Measurements from ENCODE around the gene KCTD2. TPM values are rescaled to one million over a fixed set of nuclear protein-coding genes. Genes with fewer than 3 reads are reported as not detected.
A peak's percentile ranks its signal among the peaks of the same experiment; 100 is the strongest.

KCTD2 gene
- total RNA-seq, 2 donors from 2014 or later: 24.4 to 104 TPM

GRCh38 chr17:75108193-75108592 is 61.2 kb downstream of the KCTD2 start:
- TF ChIP-seq POLR2A (IDR thresholded peaks at IDR 0.05): no peak
- TF ChIP-seq POLR2AphosphoS5 (IDR thresholded peaks at IDR 0.05): no peak
- TF ChIP-seq CTCF (IDR thresholded peaks at IDR 0.05): no peak
- DNase-seq (ENCODE audit: low spot score): no peak
- intact Hi-C loops (cut with DNase I): loop anchor here (5.0 kb wide), 1 partner anchor 146 kb away; no protein-coding TSS in a partner anchor
- no peaks in the 10 kb centered on the region for H3K36me3 ChIP-seq
- 92% methylated on average over 2 of the region's 2 CpGs for WGBS
- no peaks in the 10 kb centered on the region for H3K4me1 ChIP-seq (replicated peaks)
- H3K27me3 ChIP-seq (replicated peaks; ENCODE audit: insufficient read depth): no peaks in the 10 kb centered on the region
- no peak overlapping the region for H3K27ac ChIP-seq
- no peak overlapping the region for H3K4me3 ChIP-seq
- no peaks in the 10 kb centered on the region for H3K9me3 ChIP-seq

GRCh38 chr17:75109046-75109406 is 62.0 kb downstream of the KCTD2 start:
- Histone ChIP-seq H3K27me3 (replicated peaks; ENCODE audit: insufficient read depth) (no peaks in the 10 kb centered on the region), H3K36me3 (no peaks in the 10 kb centered on the region), H3K4me1 (replicated peaks) (no peaks in the 10 kb centered on the region), H3K9me3 (no peaks in the 10 kb centered on the region), H3K4me3 (peak overlapping the region; percentile 60 to 69), H3K27ac (no peak overlapping the region)
- no peak for TF ChIP-seq POLR2AphosphoS5 (IDR thresholded peaks at IDR 0.05)
- no peak for TF ChIP-seq CTCF (IDR thresholded peaks at IDR 0.05)
- TF ChIP-seq POLR2A (IDR thresholded peaks at IDR 0.05): no peak
- no peak for DNase-seq (ENCODE audit: low spot score)
- WGBS: 10% methylated on average over 22 of the region's 22 CpGs
- intact Hi-C loops (cut with DNase I): loop anchor here (5.0 kb wide), 1 partner anchor 147 kb away; no protein-coding TSS in a partner anchor

GRCh38 chr17:75109407-75110233 is 62.6 kb downstream of the KCTD2 start, which contains the start of gene ARMC7:
TSS of gene ARMC7 (plus strand) at chr17:75109969. CDS start at chr17:75110289, 320 bp downstream.
- Histone ChIP-seq H3K9me3 (no peaks in the 10 kb centered on the region), H3K4me3 (peak within 1 kb of the TSS; percentile 60 to 69), H3K36me3 (no peaks in the 10 kb centered on the region), H3K27ac (peak within 1 kb of the TSS; percentile 75), H3K4me1 (replicated peaks) (no peaks in the 10 kb centered on the region), H3K27me3 (replicated peaks; ENCODE audit: insufficient read depth) (no peaks in the 10 kb centered on the region)
- peak; percentile 83 for DNase-seq (ENCODE audit: low spot score)
- under 1% methylated on average over 68 of the region's 68 CpGs for WGBS
- intact Hi-C loops (cut with DNase I): loop anchor here (5.0 kb wide), 2 partner anchors 37 to 147 kb away; no protein-coding TSS in a partner anchor
- TF ChIP-seq CTCF (IDR thresholded peaks at IDR 0.05) (peak in 1 of 4 experiments; percentile 24), POLR2AphosphoS5 (IDR thresholded peaks at IDR 0.05) (peak; percentile 89), POLR2A (IDR thresholded peaks at IDR 0.05) (peak; percentile 80)

- Histone ChIP-seq H3K36me3 (no peaks in the 10 kb centered on the region), H3K4me1 (replicated peaks) (no peaks in the 10 kb centered on the region), H3K27ac (peak overlapping the region; percentile 75), H3K27me3 (replicated peaks; ENCODE audit: insufficient read depth) (no peaks in the 10 kb centered on the region), H3K4me3 (peak overlapping the region; percentile 60 to 69), H3K9me3 (no peaks in the 10 kb centered on the region)
- intact Hi-C loops (cut with DNase I): loop anchor here (5.0 kb wide), 1 partner anchor 38 kb away; no protein-coding TSS in a partner anchor
- TF ChIP-seq POLR2A (IDR thresholded peaks at IDR 0.05): no peak
- no peak for TF ChIP-seq POLR2AphosphoS5 (IDR thresholded peaks at IDR 0.05)
- no peak for TF ChIP-seq CTCF (IDR thresholded peaks at IDR 0.05)
- WGBS: 22% methylated on average over 40 of the region's 40 CpGs
- DNase-seq (ENCODE audit: low spot score): no peak
These were observed 63.4 kb downstream of the KCTD2 start for GRCh38 chr17:75110234-75110937.
